Tracheal epithelial cell (primary cell): ENCODE data around the gene RYR1. TPM values are rescaled to one million over a fixed set of nuclear protein-coding genes. Genes with fewer than 3 reads are reported as not detected.

ENCODE experiments used
- total RNA-seq: library from RNA; depleted of rRNA; stranded (reverse); fragments of >200 nt; gene quantifications from 2 replicates; pipeline ENCODE4 v1.2.1, GENCODE V29; 2014

The RYR1 gene
- 0.48 and 5.5 TPM in 2 replicates for total RNA-seq

DNA sequence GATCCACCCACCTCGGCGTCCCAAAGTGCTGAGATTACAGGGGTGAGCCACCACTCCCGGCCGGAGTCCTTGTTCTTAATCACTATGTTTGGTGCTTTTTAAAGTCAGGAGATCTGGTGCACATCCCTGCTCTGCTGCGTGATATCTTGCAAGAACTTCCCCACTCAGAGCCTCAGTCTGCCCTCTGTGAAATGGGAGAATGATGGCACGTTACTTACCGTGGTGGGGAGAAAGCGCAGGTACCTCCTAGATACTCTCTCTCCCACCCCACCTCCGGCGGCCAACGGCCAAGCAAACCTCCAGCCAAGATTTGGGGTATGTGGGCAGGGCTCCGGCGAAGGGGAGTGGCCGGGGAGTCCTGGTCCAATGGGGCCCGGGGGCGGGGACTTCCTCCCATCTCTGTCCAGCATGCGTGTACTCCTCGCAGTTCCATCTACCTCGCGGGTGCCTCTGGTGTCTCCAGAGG is at the start of gene RYR1:
Gene RYR1 (plus strand): TSS at position 424 of the 466 bp plus-strand sequence. CDS start 139 bp downstream, outside the sequence.

DNA sequence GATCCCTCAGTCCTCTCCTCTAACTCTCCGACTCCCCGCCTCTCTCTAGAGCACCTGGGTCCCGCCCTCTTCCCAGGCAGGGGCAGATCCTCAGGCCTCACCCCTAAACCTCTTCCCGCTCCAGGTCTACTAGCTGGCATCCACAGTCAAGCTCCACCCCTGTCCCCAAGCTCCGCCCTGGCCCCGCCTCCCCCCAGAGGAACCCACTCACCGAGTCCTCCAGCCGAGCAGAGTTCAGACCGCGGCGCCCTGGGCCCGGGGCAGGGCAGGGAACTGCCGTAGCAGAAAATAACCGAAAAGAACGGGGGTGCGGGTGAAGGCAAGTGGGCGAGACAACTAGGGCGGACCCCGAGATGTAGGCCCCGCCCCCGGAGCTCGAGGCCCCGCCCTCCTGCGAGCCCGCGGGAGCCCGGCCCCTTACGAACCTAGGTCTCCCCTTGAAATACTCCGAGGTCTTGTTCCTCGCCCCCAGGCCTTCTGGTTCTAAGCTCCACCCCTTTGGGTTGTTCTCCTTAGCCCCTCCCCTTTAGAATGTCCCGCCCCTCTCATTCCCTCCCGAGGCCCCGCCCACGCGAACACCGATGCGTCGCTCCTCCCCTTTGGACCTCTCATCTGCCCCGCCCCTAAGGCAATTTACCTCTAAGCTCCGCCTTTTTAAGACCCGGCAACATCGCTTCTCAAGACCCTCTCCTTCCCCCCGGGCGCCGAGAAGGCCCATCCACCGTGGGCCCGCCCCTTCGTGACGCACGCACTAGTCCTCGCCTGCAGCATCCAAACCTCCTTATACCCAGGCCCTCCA is 45.7 kb upstream of the RYR1 start, which contains the start of gene GGN:
Gene GGN (minus strand): TSS at position 485 of the 799 bp plus-strand sequence. CDS start 773 bp downstream, outside the sequence.

DNA sequence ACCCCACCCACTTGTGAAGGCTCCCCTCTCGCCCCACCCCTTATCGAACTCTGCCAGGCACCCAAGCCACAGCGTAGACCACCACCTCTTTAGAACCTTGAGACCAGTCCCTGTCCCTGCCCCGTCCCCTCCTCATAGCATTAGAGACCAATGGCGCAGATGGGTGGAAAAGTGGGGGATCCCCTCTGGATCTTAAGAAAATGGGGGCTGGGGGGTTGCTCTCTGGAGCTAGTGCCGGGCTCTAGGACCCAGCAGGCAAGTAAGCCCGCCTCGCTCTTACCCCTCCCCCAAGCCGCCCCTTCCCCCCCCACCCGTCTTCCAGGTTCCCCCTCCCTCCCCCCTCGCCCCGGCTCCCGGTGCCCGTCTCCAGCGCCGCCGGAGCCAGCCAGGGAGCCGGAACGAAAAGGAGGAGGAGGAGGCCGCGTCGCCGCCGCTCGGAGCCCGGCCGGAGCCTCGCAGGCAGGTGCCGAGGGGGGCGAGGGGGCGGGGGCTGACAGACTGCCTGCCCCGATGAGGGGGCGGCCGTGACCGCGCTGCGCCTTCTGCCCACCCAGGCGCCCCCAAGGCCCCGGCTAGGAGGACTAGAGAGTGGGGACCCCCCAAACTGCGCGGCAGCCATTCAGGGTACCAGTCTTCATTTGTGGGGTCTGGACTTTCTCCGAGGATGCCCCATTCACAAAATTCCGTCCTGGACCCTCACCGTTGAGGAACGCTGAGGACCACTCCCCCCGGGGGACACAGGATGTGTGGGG is 45.0 kb upstream of the RYR1 start, which contains the start of gene SPRED3:
Gene SPRED3 (plus strand): TSS at position 349 of the 752 bp plus-strand sequence. CDS start 1,606 bp downstream, outside the sequence.

DNA sequence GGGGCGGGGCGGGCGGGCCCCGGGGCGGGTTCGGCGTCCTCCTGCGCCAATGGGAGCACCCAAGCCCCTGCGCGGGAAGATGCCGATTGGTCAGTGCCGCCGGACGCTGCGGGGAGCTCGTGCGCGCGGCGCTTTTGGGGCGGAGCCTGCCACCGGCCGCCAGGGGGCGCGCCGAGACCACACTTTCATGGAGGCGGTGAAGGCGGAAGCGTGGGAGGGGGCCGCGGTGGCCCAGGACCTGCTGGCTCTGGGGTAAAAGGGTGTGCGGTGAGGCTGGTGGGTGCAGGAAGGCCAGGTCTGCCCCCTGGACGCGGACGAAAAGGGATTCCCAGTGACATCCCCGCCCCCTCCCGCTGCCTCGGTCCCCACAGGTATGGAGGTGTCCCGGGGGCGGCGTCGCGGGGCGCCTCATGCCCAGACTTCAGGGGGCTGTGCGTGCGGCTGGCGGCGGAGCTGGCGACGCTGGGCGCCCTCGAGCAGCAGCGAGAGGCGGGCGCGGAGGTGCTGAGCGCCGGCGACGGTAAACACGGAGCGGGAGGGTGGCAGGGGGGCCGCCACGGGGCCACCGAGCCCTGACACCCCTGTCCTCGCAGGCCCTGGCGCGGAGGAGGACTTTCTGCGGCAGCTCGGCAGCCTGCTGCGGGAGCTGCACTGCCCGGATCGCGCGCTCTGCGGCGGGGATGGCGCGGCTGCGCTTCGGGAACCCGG is 30.4 kb upstream of the RYR1 start, which contains the start of gene FAM98C:
Gene FAM98C (plus strand): TSS at position 127 of the 708 bp plus-strand sequence. CDS start 61 bp downstream, at position 188.

DNA sequence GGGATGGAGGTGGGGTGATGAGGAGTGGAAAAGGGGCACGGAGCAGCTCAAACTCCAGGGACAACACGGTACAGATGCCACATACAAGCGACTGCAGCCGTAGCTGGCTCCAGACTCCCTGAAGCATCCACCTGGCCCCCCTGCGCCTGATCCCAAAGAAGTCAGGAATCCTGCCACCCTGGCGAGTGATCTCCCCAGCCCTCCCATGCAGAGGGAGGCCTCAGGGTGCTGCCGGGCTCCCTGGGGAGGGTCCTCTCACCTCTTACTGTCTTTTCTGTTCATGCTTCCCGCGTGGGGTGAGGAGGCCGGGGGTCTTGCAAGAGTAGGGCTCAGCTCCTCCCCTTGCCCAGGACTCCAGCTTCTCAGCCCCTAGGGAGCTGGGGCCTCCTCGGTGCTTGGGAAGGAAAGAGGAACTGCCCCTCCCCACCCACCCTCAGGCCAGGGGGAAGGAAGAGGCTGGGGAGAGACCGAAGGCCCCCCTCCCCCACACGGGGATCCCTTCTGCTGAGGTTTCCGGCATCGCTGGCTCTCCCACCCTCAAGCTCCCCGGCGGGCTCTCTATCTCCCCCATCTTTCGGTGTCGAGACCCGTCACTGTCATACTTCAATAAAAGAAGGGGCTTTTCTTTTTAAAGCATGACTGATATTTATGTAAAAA is 7.6 kb upstream of the RYR1 start, which contains the start of gene RASGRP4:
Gene RASGRP4 (minus strand): TSS at position 410 of the 657 bp plus-strand sequence. CDS start 128 bp downstream, at position 282.

DNA sequence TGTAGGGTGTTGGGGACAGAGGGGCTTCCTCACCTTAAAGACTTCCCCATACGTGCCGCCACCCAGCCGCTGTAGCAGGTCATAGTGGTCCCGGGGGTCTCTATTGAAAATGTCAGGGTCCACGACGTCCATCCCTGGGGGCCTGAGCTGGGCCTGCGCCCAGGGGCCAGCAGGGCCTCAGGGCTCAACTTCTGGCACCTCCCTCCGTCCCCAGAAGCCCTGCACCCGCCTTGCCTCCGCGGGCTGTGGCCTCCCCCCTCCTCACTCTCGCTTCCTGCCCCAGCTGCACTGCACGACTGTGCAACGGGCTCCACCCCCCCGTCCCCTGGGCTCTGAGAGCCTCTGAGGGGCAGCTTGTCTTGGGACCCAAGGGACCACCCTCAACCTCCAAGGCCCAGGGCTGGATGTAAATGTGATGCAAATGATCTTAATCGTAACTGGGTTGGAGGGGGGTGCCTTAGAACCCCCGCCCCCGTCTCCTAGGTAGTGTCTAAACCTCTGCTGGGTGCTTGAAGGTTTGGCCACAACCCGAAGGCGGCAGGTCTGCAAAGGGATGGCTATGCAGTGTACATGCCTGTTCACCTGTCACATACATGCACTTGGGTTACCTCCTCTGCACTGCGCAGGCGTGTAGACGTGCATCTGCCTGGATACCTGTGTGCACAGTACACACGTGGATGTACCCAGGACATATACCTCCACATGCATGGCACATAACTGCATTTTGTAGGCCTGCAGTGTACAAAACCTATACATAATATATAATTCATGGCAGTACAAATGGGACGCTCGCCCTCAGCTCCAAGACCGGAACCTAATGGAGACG is 184.5 kb downstream of the RYR1 start, which contains the start of gene MAP4K1:
Gene MAP4K1 (minus strand): TSS at position 190 of the 826 bp plus-strand sequence. CDS start 58 bp downstream, at position 132.

DNA sequence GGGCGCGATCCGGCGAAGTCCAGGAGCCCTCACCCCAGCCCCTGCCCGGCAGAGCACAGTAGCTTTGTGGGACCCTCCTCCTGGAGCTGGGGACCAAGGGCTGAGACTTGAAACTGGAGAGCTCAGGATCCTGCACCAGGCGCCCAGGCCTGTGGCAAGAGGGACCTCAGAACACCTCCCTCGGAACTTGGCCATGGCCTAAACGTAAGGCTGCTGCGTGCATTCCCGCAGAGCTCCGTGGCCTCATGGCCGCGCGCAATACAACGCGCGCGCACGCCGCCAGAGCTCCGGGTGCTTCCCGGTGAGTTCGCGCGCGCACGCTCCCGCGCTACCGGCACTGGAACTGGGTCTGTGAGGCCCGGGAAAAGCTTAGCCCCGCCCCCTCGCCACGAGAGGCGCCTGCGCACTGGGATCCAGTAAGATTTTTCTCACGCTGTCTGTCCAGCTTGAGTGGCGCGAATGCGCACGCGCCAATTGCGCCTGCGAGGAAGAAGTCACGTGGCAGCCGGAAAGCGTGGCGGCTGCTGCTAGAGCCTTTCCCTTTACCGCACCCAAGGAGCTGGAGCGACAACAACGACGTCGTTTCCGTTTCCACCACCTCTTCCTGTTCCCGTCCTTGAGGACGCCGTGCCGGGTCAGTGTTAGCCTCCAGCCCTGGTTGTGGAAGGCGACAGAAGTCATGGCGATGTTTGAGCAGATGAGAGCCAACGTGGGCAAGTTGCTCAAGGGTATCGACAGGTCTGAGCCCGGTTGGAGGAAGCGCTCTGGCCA is 185.3 kb downstream of the RYR1 start, which contains the start of gene EIF3K:
Gene EIF3K (plus strand): TSS at position 599 of the 771 bp plus-strand sequence. CDS start 81 bp downstream, at position 680.

Other genes with a start within 250 kb of the RYR1 start
- gene DPF1, start 209.5 kb upstream of the RYR1 start, total RNA-seq: 0.96 TPM in 1 of 2 replicates, not detected in the other
- 1.5 and 6.7 TPM in 2 replicates for gene PPP1R14A, start 177.3 kb upstream of the RYR1 start, total RNA-seq
- gene SPINT2, start 169.1 kb upstream of the RYR1 start, total RNA-seq: 1,543 and 2,177 TPM in 2 replicates
- 263 and 298 TPM in 2 replicates for gene C19orf33, start 129.4 kb upstream of the RYR1 start, total RNA-seq
- 36.7 and 75.2 TPM in 2 replicates for gene YIF1B, start 117.7 kb upstream of the RYR1 start, total RNA-seq
- 19.8 and 25.1 TPM in 2 replicates for gene KCNK6, start 113.8 kb upstream of the RYR1 start, total RNA-seq
- 2.9 and 3.8 TPM in 2 replicates for gene CATSPERG, start 97.9 kb upstream of the RYR1 start, total RNA-seq
- 317 and 329 TPM in 2 replicates for gene PSMD8, start 59.1 kb upstream of the RYR1 start, total RNA-seq
- under 0.01 TPM in 1 of 2 replicates, not detected in the other for gene GGN, start 45.7 kb upstream of the RYR1 start, total RNA-seq
- under 0.01 and 0.24 TPM in 2 replicates for gene SPRED3, start 45.0 kb upstream of the RYR1 start, total RNA-seq
- gene FAM98C, start 30.6 kb upstream of the RYR1 start, total RNA-seq: 10.6 and 21.5 TPM in 2 replicates
- not detected in 2 replicates for gene RASGRP4, start 7.5 kb upstream of the RYR1 start, total RNA-seq
- not detected in 2 replicates for gene MAP4K1, start 184.3 kb downstream of the RYR1 start, total RNA-seq
- 499 and 531 TPM in 2 replicates for gene EIF3K, start 185.5 kb downstream of the RYR1 start, total RNA-seq
- 124 and 320 TPM in 2 replicates for gene ACTN4, start 214.0 kb downstream of the RYR1 start, total RNA-seq